H9 (cell line): ENCODE results near the gene RAB1B. TPM values are rescaled to one million over a fixed set of nuclear protein-coding genes. Genes with fewer than 3 reads are reported as not detected.

Source experiments
- DNase-seq: peaks from one replicate; pipeline ENCODE4 v3.0.0-alpha.2; 2017
- H2AFZ ChIP-seq: one replicate; pipeline ENCODE4 v1.6.1; 2013; ENCODE audit warnings: mild to moderate bottlenecking, low read length, control low read depth, moderate library complexity
- H2AK5ac ChIP-seq: 2 replicates; pipeline ENCODE4 v1.6.1; 2013; ENCODE audit warnings: low read length, control low read depth, mixed read lengths; ENCODE audit not compliant: insufficient read length
- H2BK120ac ChIP-seq: one replicate; pipeline ENCODE4 v1.6.1; 2013; ENCODE audit warnings: low read depth, mild to moderate bottlenecking, low read length, control low read depth, inconsistent platforms; ENCODE audit not compliant: poor library complexity, severe bottlenecking
- H2BK12ac ChIP-seq: 2 replicates; pipeline ENCODE4 v1.6.1; 2013; ENCODE audit warnings: low read length, control low read depth, mixed read lengths, low read depth; ENCODE audit not compliant: insufficient read length
- H2BK15ac ChIP-seq: 2 replicates; pipeline ENCODE4 v1.6.1; 2013; ENCODE audit warnings: low read depth, low read length, control low read depth
- H2BK20ac ChIP-seq: one replicate; pipeline ENCODE4 v1.6.1; 2013; ENCODE audit warnings: low read depth, mild to moderate bottlenecking, low read length, control low read depth, inconsistent platforms; ENCODE audit not compliant: poor library complexity, severe bottlenecking
- H2BK5ac ChIP-seq: 2 replicates; pipeline ENCODE4 v1.6.1; 2013; ENCODE audit warnings: low read length, control low read depth, mixed read lengths; ENCODE audit not compliant: insufficient read length
- H3K14ac ChIP-seq: 2 replicates; pipeline ENCODE4 v1.6.1; 2013; ENCODE audit warnings: low read length, control low read depth; ENCODE audit not compliant: insufficient read depth
- H3K18ac ChIP-seq: 2 replicates; pipeline ENCODE4 v1.6.1; 2013; ENCODE audit warnings: low read depth, mild to moderate bottlenecking, mixed read lengths, low read length, control low read depth; ENCODE audit not compliant: insufficient read length
- H3K23ac ChIP-seq: 2 replicates; pipeline ENCODE4 v1.6.1; 2013; ENCODE audit warnings: low read length, control low read depth, mixed read lengths, low read depth; ENCODE audit not compliant: insufficient read length
- H3K23me2 ChIP-seq: 2 replicates; pipeline ENCODE4 v1.6.1; 2013; ENCODE audit warnings: low read depth, mild to moderate bottlenecking, mixed read lengths, low read length, control low read depth; ENCODE audit not compliant: insufficient read length, poor library complexity, severe bottlenecking
- H3K27ac ChIP-seq: 2 replicates; pipeline ENCODE4 v1.5.1; 2013; ENCODE audit warnings: low read length, control low read depth, mixed read lengths, low read depth; ENCODE audit not compliant: insufficient read length
- H3K27me3 ChIP-seq: 2 replicates; pipeline ENCODE4 v1.6.1; 2013; ENCODE audit warnings: low read length, control low read depth, inconsistent platforms; ENCODE audit not compliant: insufficient read depth
- H3K4ac ChIP-seq: 2 replicates; pipeline ENCODE4 v1.6.1; 2013; ENCODE audit warnings: low read depth, mild to moderate bottlenecking, control low read depth, inconsistent platforms, low read length, moderate library complexity
- H3K4me1 ChIP-seq: 2 replicates; pipeline ENCODE4 v1.6.1; 2013; ENCODE audit warnings: low read length, control low read depth, inconsistent platforms; ENCODE audit not compliant: insufficient read depth
- H3K4me2 ChIP-seq: 2 replicates; pipeline ENCODE4 v1.6.1; 2013; ENCODE audit warnings: low read length, control low read depth, mixed read lengths; ENCODE audit not compliant: insufficient read length, insufficient read depth
- H3K56ac ChIP-seq: 2 replicates; pipeline ENCODE4 v1.6.1; 2013; ENCODE audit warnings: low read depth, mild to moderate bottlenecking, mixed read lengths, low read length, control low read depth; ENCODE audit not compliant: insufficient read length
- H3K79me1 ChIP-seq: 2 replicates; pipeline ENCODE4 v1.6.1; 2013; ENCODE audit warnings: low read depth, mild to moderate bottlenecking, moderate library complexity, low read length, control low read depth, inconsistent platforms; ENCODE audit not compliant: insufficient read depth, poor library complexity, severe bottlenecking
- H3K79me2 ChIP-seq: 2 replicates; pipeline ENCODE4 v1.6.1; 2013; ENCODE audit warnings: low read length, control low read depth, inconsistent platforms; ENCODE audit not compliant: insufficient read depth
- H3K9ac ChIP-seq: 2 replicates; pipeline ENCODE4 v1.6.1; 2013; ENCODE audit warnings: low read length, control low read depth, mixed read lengths; ENCODE audit not compliant: insufficient read length; ENCODE audit errors: extremely low read depth
- H3K9me3 ChIP-seq: one replicate; pipeline ENCODE4 v1.6.1; 2013; ENCODE audit warnings: low read depth, low read length, inconsistent platforms; ENCODE audit not compliant: control insufficient read depth
- H3T11ph ChIP-seq: one replicate; pipeline ENCODE4 v1.6.1; 2013; ENCODE audit warnings: mild to moderate bottlenecking, low read length, control low read depth, inconsistent platforms
- H4K20me1 ChIP-seq: one replicate; pipeline ENCODE4 v1.6.1; 2013; ENCODE audit not compliant: control insufficient read depth, insufficient read length, insufficient read depth
- H4K5ac ChIP-seq: 2 replicates; pipeline ENCODE4 v1.6.1; 2013; ENCODE audit warnings: low read depth, mild to moderate bottlenecking, mixed read lengths, low read length, control low read depth; ENCODE audit not compliant: insufficient read length
- H4K8ac ChIP-seq: replicated peaks from 2 replicates; pipeline ENCODE4 v1.6.1; 2013; ENCODE audit warnings: low read length, control low read depth, mixed read lengths, low read depth; ENCODE audit not compliant: insufficient read length
- H4K91ac ChIP-seq: 2 replicates; pipeline ENCODE4 v1.6.1; 2013; ENCODE audit warnings: low read depth, mild to moderate bottlenecking, moderate library complexity, mixed read lengths, low read length, control low read depth; ENCODE audit not compliant: insufficient read length
- H3K27ac Mint-ChIP-seq, 3 experiments: 2 replicates in 2 of 3; 3 replicates in 1 of 3; pipeline ENCODE4 v1.8.0; 2020 to 2021; ENCODE audit warnings: mixed read lengths in 3 of 3, mild to moderate bottlenecking in 1 of 3, moderate library complexity in 1 of 3
- H3K27me3 Mint-ChIP-seq: 2 replicates; pipeline ENCODE4 v1.8.0; 2021; ENCODE audit warnings: low read depth, mild to moderate bottlenecking, moderate library complexity, mixed read lengths
- H3K36me3 Mint-ChIP-seq, 3 experiments: 2 replicates in 2 of 3; 3 replicates in 1 of 3; pipeline ENCODE4 v1.8.0; 2020 to 2021; ENCODE audit warnings: low read depth in 3 of 3, mixed read lengths in 3 of 3; ENCODE audit not compliant: insufficient read depth in 1 of 3
- H3K4me1 Mint-ChIP-seq, 2 experiments: 2 replicates each; pipeline ENCODE4 v1.8.0; 2020; ENCODE audit warnings: mixed read lengths in 2 of 2
- H3K4me3 Mint-ChIP-seq, 2 experiments: 2 replicates in 1 of 2; 3 replicates in 1 of 2; pipeline ENCODE4 v1.8.0; 2020 to 2021; ENCODE audit warnings: mild to moderate bottlenecking in 2 of 2, mixed read lengths in 2 of 2, moderate library complexity in 1 of 2
- H3K9me3 Mint-ChIP-seq, 2 experiments: 2 replicates in 1 of 2; 3 replicates in 1 of 2; pipeline ENCODE4 v1.8.0; 2020; ENCODE audit warnings: mild to moderate bottlenecking in 2 of 2, mixed read lengths in 2 of 2, moderate library complexity in 1 of 2
- CTCF ChIP-seq: fragments of 200-600 bp; sonication (generic); conservative IDR thresholded peaks from 3 replicates; pipeline ENCODE4 v1.8.0; 2021; ENCODE audit warnings: antibody characterized with exemption, mild to moderate bottlenecking
- WGBS: extraction: QIAGEN DNeasy Blood & Tissue Kit; methylation state at CpG from one replicate; pipeline ENCODE4 v1.1.7; 2013; ENCODE audit warnings: missing lambda C conversion rate, low lambda C conversion rate, mixed read lengths; ENCODE audit not compliant: insufficient read length; ENCODE audit errors: extremely low coverage; 5-methylcytosine and 5-hydroxymethylcytosine counted together
- total RNA-seq: library from RNA; stranded (reverse); gene quantifications from 2 replicates; pipeline ENCODE4 v1.2.1, GENCODE V29; 2021

The RAB1B gene
- total RNA-seq, 1 experiment from 2014 or later = 118 TPM

DNA sequence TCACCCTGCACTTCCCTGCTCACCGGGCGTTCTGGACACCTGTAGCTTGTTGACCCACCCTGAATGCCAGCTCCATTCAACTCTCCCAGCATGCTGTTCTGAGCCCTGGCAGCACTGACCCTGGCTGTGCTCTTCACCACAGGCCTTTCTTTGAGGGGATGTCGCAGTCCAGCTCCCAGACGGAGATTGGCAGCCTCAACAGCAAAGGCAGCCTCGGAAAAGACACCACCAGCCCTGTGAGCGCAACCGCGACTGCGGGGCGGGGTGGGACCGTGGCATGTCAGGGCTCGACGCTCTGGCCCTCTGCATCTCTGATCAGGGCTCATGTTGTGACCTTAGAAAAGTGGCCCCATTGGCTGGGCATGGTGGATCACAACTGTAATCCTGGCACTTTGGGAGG is 47.4 kb upstream of the RAB1B start:
- Histone ChIP-seq H2AFZ (no peak overlapping the region), H3K27ac (no peak overlapping the region), H3K4ac (no peak overlapping the region), H3K23ac (no peak overlapping the region), H3K9ac (no peak overlapping the region), H2BK12ac (no peak overlapping the region), H3K79me1 (no peaks in the 10 kb centered on the region), H2AK5ac (no peak overlapping the region), H3K23me2 (no peaks in the 10 kb centered on the region), H3K9me3 (no peaks in the 10 kb centered on the region), H3K27me3 (no peaks in the 10 kb centered on the region), H4K91ac (no peak overlapping the region), H4K20me1 (no peaks in the 10 kb centered on the region), H3K4me2 (no peak overlapping the region), H4K8ac (no peak overlapping the region), H3K79me2 (no peaks in the 10 kb centered on the region), H3T11ph (no peak overlapping the region), H3K4me1 (no peaks in the 10 kb centered on the region), H2BK120ac (no peak overlapping the region), H3K14ac (no peak overlapping the region), H3K56ac (no peak overlapping the region), H2BK5ac (no peak overlapping the region), H4K5ac (no peak overlapping the region), H3K18ac (no peak overlapping the region), H2BK20ac (no peak overlapping the region), H2BK15ac (no peak overlapping the region)
- peak; percentile 15 for DNase-seq
- Mint-ChIP-seq H3K27ac (no peak overlapping the region), H3K4me3 (no peak overlapping the region), H3K27me3 (no peaks in the 10 kb centered on the region), H3K36me3 (peaks cover 0 to 30% (median 10%) of the 10 kb centered on the region in 3 experiments; a peak in 5 of 7 replicates), H3K9me3 (no peaks in the 10 kb centered on the region), H3K4me1 (peaks cover 9 to 10% of the 10 kb centered on the region in 2 experiments)
- no CpG with 5 or more reads among the region's 13 CpGs for WGBS
- TF ChIP-seq CTCF = no peak
